Esophagus squamous epithelium (tissue), 4 donors: Measurements from ENCODE around the gene AFF3.

Experiments used
- CTCF ChIP-seq, 6 experiments: fragments of 450-650 bp in 4 of 6; fragments of 200-600 bp in 2 of 6; sonication (generic) in 2 of 6; IDR thresholded peaks; one replicate each; pipeline ENCODE4 v1.5.1; 2016 to 2019; ENCODE audit warnings: antibody characterized with exemption in 6 of 6, mild to moderate bottlenecking in 4 of 6, moderate library complexity in 4 of 6
- POLR2A ChIP-seq, 4 donors: fragments of 450-650 bp; IDR thresholded peaks; one replicate each; pipeline ENCODE4 v1.6.1; 2017; ENCODE audit warnings: antibody characterized with exemption in 4 of 4, mild to moderate bottlenecking in 4 of 4, moderate library complexity in 3 of 4

DNA sequence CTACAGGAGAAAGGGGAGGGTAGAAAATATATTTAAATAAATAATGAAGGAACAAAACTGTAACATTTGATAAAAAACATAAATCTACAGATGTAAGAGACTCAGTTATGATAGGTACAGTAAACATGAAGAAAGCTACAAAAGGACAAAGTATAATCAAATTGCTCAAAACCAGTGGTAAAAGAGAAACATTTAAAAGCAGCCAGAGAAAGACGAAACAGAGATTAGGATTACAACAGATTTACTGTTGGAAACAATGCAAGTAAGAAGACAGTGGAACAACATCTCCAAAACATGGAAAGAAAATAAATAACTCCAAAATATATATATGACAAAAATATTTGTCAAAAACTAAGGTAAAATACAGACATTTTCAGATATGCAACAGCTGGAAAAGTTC is 344.9 kb downstream of the AFF3 start:
- TF ChIP-seq POLR2A (IDR thresholded peaks at IDR 0.05), result no peak
- TF ChIP-seq CTCF (IDR thresholded peaks at IDR 0.05), result no peak
